HCT116 (cell line): ENCODE measurements around the gene CUEDC2. TPM values are rescaled to one million over a fixed set of nuclear protein-coding genes. Genes with fewer than 3 reads are reported as not detected.
A peak's percentile ranks its signal among the peaks of the same experiment; 100 is the strongest.

ENCODE experiments used
- ATAC-seq: fragments of 200-7000 bp; cut with Tn5 transposase; 2 replicates; pipeline ENCODE4 v1.9.1; 2020; ENCODE audit warnings: mild to moderate bottlenecking, moderate library complexity
- BruUV-seq: library from RNA; stranded (reverse); fragments of 400-500 nt; replicated peaks from 2 replicates; lab custom pipeline; 2021; lab: Mats Ljungman, UMichigan
- CTCF ChIA-PET: fragments of 300-600 bp; sonication (Branson Sonifier 250); formaldehyde crosslinking; loops from one replicate; lab custom pipeline; 2021; ENCODE audit warnings: antibody characterized with exemption; lab: Charles Lee
- POLR2A ChIA-PET: fragments of 300-600, 350-600 bp; sonication (Branson Sonifier 250); formaldehyde crosslinking; loops from one replicate; lab custom pipeline; 2021; ENCODE audit warnings: antibody characterized with exemption; lab: Charles Lee
- RAD21 ChIA-PET, 2 experiments: fragments of 300-600 bp; sonication (Branson Sonifier 250); formaldehyde crosslinking; loops; one replicate each; lab custom pipeline; 2023; ENCODE audit warnings: low total read pairs in 2 of 2; ENCODE audit not compliant: uncharacterized antibody in 2 of 2, unreplicated experiment in 2 of 2, low non-redundant PET in 1 of 2; lab: Charles Lee
- DNase-seq: peaks from one replicate; pipeline ENCODE4 v3.0.0-alpha.2; 2010; ENCODE audit warnings: low read depth, low spot score
- H2AFZ ChIP-seq: fragments of 200-600 bp; shearing (Covaris generic), sonication (generic); 2 replicates; pipeline ENCODE4 v1.6.1; 2017; ENCODE audit warnings: low read depth, mixed run types, mixed read lengths, antibody characterized with exemption, low read length; ENCODE audit not compliant: poor library complexity, severe bottlenecking
- H3K27ac ChIP-seq: 2 replicates; pipeline ENCODE4 v1.5.1; 2012; ENCODE audit warnings: low read depth, low read length
- H3K27me3 ChIP-seq: fragments of 200-600 bp; sonication (generic); 2 replicates; pipeline ENCODE4 v1.6.1; 2016; ENCODE audit warnings: mixed run types, low read length, mixed read lengths; ENCODE audit not compliant: insufficient read depth
- H3K36me3 ChIP-seq, 2 experiments: fragments of 200-500 bp in 1 of 2; fragments of 200-600 bp in 1 of 2; sonication (Bioruptor generic) in 1 of 2; sonication (generic) in 1 of 2; 2 replicates each; pipeline versions ENCODE4 v1.5.1 to v1.6.1; 2014 to 2016; ENCODE audit warnings: low read length in 2 of 2, inconsistent platforms in 1 of 2, mixed read lengths in 1 of 2, mixed run types in 1 of 2; ENCODE audit not compliant: insufficient read depth in 2 of 2, control insufficient read depth in 1 of 2
- H3K4me1 ChIP-seq, 2 experiments: fragments of 200-600 bp in 1 of 2; sonication (generic) in 1 of 2; 2 replicates each; pipeline versions ENCODE4 v1.5.1 to v1.6.1; 2012 to 2017; ENCODE audit warnings: low read length in 2 of 2, inconsistent platforms in 1 of 2, mild to moderate bottlenecking in 1 of 2, mixed read lengths in 1 of 2, mixed run types in 1 of 2, moderate library complexity in 1 of 2; ENCODE audit not compliant: insufficient read depth in 2 of 2, control insufficient read depth in 1 of 2
- H3K4me2 ChIP-seq: fragments of 200-600 bp; sonication (generic); 2 replicates; pipeline ENCODE4 v1.6.1; 2017; ENCODE audit warnings: mixed run types, low read length, mixed read lengths
- H3K4me3 ChIP-seq, 2 experiments: fragments of 200-600 bp in 1 of 2; sonication (generic) in 1 of 2; replicated peaks in 1 of 2; 2 replicates each; pipeline ENCODE4 v1.5.1; 2011 to 2016; ENCODE audit warnings: low read length in 2 of 2, control low read depth in 1 of 2, low read depth in 1 of 2, mild to moderate bottlenecking in 1 of 2, mixed read lengths in 1 of 2, mixed run types in 1 of 2
- H3K79me2 ChIP-seq: fragments of 200-600 bp; sonication (generic); 2 replicates; pipeline ENCODE4 v1.6.1; 2017; ENCODE audit warnings: mild to moderate bottlenecking, mixed run types, low read length, moderate library complexity, mixed read lengths; ENCODE audit not compliant: insufficient read depth
- H3K9ac ChIP-seq: fragments of 200-600 bp; sonication (generic); 2 replicates; pipeline ENCODE4 v1.6.1; 2016; ENCODE audit warnings: low read length, mixed read lengths
- H3K9me2 ChIP-seq: fragments of 200-600 bp; sonication (generic), shearing (Covaris generic); 2 replicates; pipeline ENCODE4 v1.6.1; 2017; ENCODE audit warnings: mixed run types, mild to moderate bottlenecking, moderate library complexity; ENCODE audit not compliant: insufficient read depth
- H3K9me3 ChIP-seq, 2 experiments: fragments of 200-500 bp in 1 of 2; fragments of 200-600 bp in 1 of 2; sonication (Bioruptor generic) in 1 of 2; sonication (generic) in 1 of 2; 2 replicates each; pipeline ENCODE4 v1.6.1; 2014 to 2017; ENCODE audit warnings: low read length in 2 of 2, mixed read lengths in 2 of 2, inconsistent platforms in 1 of 2, low read depth in 1 of 2, mild to moderate bottlenecking in 1 of 2, mixed run types in 1 of 2, moderate library complexity in 1 of 2; ENCODE audit not compliant: control insufficient read depth in 1 of 2, insufficient read depth in 1 of 2
- H4K20me1 ChIP-seq: fragments of 200-600 bp; sonication (generic), shearing (Covaris generic); 2 replicates; pipeline ENCODE4 v1.6.1; 2017; ENCODE audit warnings: mixed run types, mild to moderate bottlenecking, moderate library complexity; ENCODE audit not compliant: insufficient read depth
- CBX3 ChIP-seq: IDR thresholded peaks from 2 replicates; pipeline ENCODE4 v1.6.1; 2012; ENCODE audit warnings: low read depth
- CEBPB ChIP-seq: IDR thresholded peaks from 2 replicates; pipeline ENCODE4 v1.6.1; 2012; ENCODE audit warnings: low read depth
- EZH2 ChIP-seq: fragments of 200-600 bp; sonication (generic); IDR thresholded peaks from 2 replicates; pipeline ENCODE4 v1.6.1; 2017; ENCODE audit warnings: antibody characterized with exemption, mixed run types
- FOSL1 ChIP-seq: IDR thresholded peaks from 2 replicates; pipeline ENCODE4 v1.6.1; 2012; ENCODE audit warnings: low read depth
- POLR2A ChIP-seq: IDR thresholded peaks from 2 replicates; pipeline ENCODE4 v1.7.0; 2011; ENCODE audit warnings: borderline replicate concordance; ENCODE audit not compliant: insufficient read depth, insufficient read length; ENCODE audit errors: extremely low read depth
- POLR2AphosphoS5 ChIP-seq: IDR thresholded peaks from 2 replicates; pipeline ENCODE4 v1.6.1; 2011; ENCODE audit warnings: mild to moderate bottlenecking, low read depth, low read length, moderate library complexity
- SIN3A ChIP-seq: IDR thresholded peaks from 2 replicates; pipeline ENCODE4 v1.6.1; 2012; ENCODE audit warnings: low read depth
- SP1 ChIP-seq: IDR thresholded peaks from 2 replicates; pipeline ENCODE4 v1.6.1; 2012; ENCODE audit warnings: low read depth
- TCF7L2 ChIP-seq: IDR thresholded peaks from 2 replicates; pipeline ENCODE4 v1.7.0; 2011; ENCODE audit warnings: borderline replicate concordance, inconsistent platforms; ENCODE audit not compliant: insufficient read depth, insufficient read length; ENCODE audit errors: extremely low read depth
- YY1 ChIP-seq: IDR thresholded peaks from 2 replicates; pipeline ENCODE4 v1.6.1; 2011; ENCODE audit warnings: low read length, low read depth, moderate library complexity, mild to moderate bottlenecking; ENCODE audit not compliant: insufficient replicate concordance; ENCODE audit errors: extremely low read depth
- ZFX ChIP-seq: fragments of 450-650 bp; IDR thresholded peaks from 2 replicates; pipeline ENCODE4 v1.6.1; 2017
- intact Hi-C: fragments of 100-400 bp; cut with micrococcal nuclease; formaldehyde crosslinking; loops from 2 replicates; pipeline ENCODE4 v1.10.0; 2022
- total RNA-seq: library from RNA; stranded (reverse); gene quantifications from one replicate; pipeline ENCODE4 v1.2.1, GENCODE V29; 2021; ENCODE audit not compliant: unreplicated experiment
- TF ChIP-seq, protein P1 (sequence below), 3 experiments: fragments of 200-600 bp in 1 of 3; sonication (generic) in 1 of 3; IDR thresholded peaks in 2 of 3; conservative IDR thresholded peaks in 1 of 3; 2 replicates each; pipeline ENCODE4 v1.5.1; 2012 to 2017; ENCODE audit warnings: low read depth in 2 of 3, low read length in 2 of 3, antibody characterized with exemption in 1 of 3, borderline replicate concordance in 1 of 3, control low read depth in 1 of 3, mild to moderate bottlenecking in 1 of 3, mixed read lengths in 1 of 3, mixed run types in 1 of 3, moderate library complexity in 1 of 3; ENCODE audit not compliant: insufficient read depth in 1 of 3
- TF ChIP-seq, protein P2 (sequence below): IDR thresholded peaks from 2 replicates; pipeline ENCODE4 v1.6.1; 2012

Gene CUEDC2
- total RNA-seq, 1 experiment from 2014 or later, result 96.7 TPM

DNA sequence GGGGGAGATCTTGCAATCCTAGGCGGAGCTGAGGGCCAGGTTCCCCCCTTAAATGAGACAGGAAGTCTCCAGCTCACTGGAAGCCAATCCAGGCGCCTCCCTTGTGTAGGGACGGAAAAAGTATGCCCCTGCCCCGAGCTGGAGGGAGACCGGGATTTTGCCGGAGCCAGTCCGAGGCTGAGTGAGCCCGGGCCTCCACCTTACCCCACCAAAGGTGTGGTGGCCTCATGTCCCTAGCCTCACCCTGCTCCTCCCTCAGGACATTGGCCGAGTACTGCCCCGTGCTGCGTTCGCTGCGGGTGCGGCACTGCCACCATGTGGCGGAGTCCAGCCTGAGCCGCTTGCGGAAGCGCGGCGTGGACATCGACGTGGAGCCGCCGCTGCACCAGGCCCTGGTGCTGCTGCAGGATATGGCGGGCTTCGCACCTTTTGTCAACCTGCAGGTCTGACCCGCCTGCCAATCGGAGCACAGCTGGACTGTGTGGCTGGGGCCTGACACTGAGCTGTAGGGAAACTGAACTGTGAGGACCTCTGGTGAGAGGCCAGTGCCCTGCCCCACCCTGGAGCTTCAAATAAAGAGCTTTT lies 9.7 kb downstream of the CUEDC2 start (continued):
- TF ChIP-seq, protein P1, sequence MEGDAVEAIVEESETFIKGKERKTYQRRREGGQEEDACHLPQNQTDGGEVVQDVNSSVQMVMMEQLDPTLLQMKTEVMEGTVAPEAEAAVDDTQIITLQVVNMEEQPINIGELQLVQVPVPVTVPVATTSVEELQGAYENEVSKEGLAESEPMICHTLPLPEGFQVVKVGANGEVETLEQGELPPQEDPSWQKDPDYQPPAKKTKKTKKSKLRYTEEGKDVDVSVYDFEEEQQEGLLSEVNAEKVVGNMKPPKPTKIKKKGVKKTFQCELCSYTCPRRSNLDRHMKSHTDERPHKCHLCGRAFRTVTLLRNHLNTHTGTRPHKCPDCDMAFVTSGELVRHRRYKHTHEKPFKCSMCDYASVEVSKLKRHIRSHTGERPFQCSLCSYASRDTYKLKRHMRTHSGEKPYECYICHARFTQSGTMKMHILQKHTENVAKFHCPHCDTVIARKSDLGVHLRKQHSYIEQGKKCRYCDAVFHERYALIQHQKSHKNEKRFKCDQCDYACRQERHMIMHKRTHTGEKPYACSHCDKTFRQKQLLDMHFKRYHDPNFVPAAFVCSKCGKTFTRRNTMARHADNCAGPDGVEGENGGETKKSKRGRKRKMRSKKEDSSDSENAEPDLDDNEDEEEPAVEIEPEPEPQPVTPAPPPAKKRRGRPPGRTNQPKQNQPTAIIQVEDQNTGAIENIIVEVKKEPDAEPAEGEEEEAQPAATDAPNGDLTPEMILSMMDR (IDR thresholded peaks at IDR 0.05 in 2 of 3, conservative IDR thresholded peaks at IDR 0.05 in 1 of 3; ENCODE audit: borderline replicate concordance in 1 of 3, insufficient read depth in 1 of 3, low read depth in 2 of 3, low read length in 2 of 3), result peak in 2 of 3 experiments; percentile 95 to 96; a peak in 4 of 6 replicates
- TF ChIP-seq, protein P2, sequence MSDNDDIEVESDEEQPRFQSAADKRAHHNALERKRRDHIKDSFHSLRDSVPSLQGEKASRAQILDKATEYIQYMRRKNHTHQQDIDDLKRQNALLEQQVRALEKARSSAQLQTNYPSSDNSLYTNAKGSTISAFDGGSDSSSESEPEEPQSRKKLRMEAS, result no peak

DNA sequence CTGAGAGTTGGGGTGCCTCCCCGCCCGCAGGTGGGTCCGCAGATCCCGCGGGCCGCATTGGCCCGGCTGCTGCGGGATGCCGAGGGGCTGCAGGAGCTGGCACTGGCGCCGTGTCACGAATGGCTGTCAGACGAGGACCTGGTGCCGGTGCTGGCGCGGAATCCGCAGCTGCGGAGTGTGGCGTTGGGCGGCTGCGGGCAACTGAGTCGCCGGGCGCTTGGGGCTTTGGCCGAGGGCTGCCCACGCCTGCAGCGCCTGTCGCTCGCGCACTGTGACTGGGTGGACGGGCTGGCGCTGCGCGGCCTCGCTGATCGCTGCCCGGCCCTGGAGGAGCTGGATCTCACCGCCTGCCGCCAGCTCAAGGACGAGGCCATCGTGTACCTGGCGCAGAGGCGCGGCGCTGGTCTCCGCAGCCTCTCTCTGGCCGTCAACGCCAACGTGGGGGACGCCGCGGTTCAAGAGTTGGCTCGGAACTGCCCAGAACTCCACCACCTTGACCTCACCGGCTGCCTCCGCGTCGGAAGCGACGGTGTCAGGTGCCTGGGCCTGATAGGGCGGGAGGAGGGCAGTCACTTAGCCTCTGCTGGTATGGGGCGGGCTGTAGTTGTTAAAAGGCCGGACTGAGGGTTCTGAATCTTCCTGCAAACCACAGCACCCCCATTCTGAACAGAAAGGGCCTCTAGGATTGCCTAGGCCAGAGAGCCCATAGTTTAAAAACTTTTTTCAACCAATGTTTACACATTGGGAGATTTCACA lies 10.4 kb downstream of the CUEDC2 start:
- no peak for DNase-seq
- intact Hi-C loops, result loop anchor here (1.0 to 5.0 kb wide), 7 partner anchors 27 to 253 kb away; partner anchors contain the start of genes ACTR1A and SUFU
- CTCF ChIA-PET, result interaction anchor here (0.7 to 4.7 kb wide), 26 partner anchors 10 to 819 kb away, joined by 3 to 98 read pairs (median 4); partner anchors contain the start of genes ACTR1A, C10orf95, CUEDC2 and ELOVL3
- peaks cover 11% of the 10 kb centered on the region for H3K79me2 ChIP-seq
- POLR2A ChIA-PET, result interaction anchor here (1.0 to 4.2 kb wide), 14 partner anchors 9 to 252 kb away, joined by 3 to 47 read pairs (median 6); partner anchors contain the start of genes C10orf95, CUEDC2 and NFKB2
- peak overlapping the region; percentile 93 for H3K4me2 ChIP-seq
- H3K9ac ChIP-seq, result peak overlapping the region; percentile 87
- peak overlapping the region; percentile 77 for H3K27ac ChIP-seq
- no peak overlapping the region for H2AFZ ChIP-seq
- peak; percentile 49 for ATAC-seq
- RAD21 ChIA-PET, result interaction anchor here (1.3 to 2.2 kb wide), 5 partner anchors 10 to 192 kb away, joined by 4 to 7 read pairs (median 4); partner anchors contain the start of genes C10orf95 (in 1 of the 2), CUEDC2 (in 1 of the 2) and NFKB2 (in 1 of the 2)
- TF ChIP-seq, protein P1 (IDR thresholded peaks at IDR 0.05 in 2 of 3, conservative IDR thresholded peaks at IDR 0.05 in 1 of 3; ENCODE audit: borderline replicate concordance in 1 of 3, insufficient read depth in 1 of 3, low read depth in 2 of 3, low read length in 2 of 3), result no peak
- no peak for TF ChIP-seq EZH2
- TF ChIP-seq YY1, result no peak
- no peak for TF ChIP-seq CBX3
- no peak for TF ChIP-seq POLR2A
- TF ChIP-seq ZFX, result no peak
- no peak; the same call in 1 of the 2 replicates for TF ChIP-seq POLR2AphosphoS5
- TF ChIP-seq FOSL1, result no peak
- TF ChIP-seq SP1, result no peak
- TF ChIP-seq SIN3A, result no peak
- no peak for TF ChIP-seq CEBPB
- TF ChIP-seq TCF7L2, result no peak
- BruUV-seq, result no TSS peak
- H3K4me3 ChIP-seq, result peak overlapping the region; percentile 87 to 94
- no peaks in the 10 kb centered on the region for H3K9me2 ChIP-seq
- no peaks in the 10 kb centered on the region for H3K9me3 ChIP-seq
- no peaks in the 10 kb centered on the region for H3K27me3 ChIP-seq
- H4K20me1 ChIP-seq, result no peaks in the 10 kb centered on the region
- H3K4me1 ChIP-seq, result peaks cover 15 to 38% of the 10 kb centered on the region in 2 experiments; a peak in 3 of 4 replicates
- H3K36me3 ChIP-seq, result peaks cover 0 to 11% of the 10 kb centered on the region in 2 experiments; a peak in 1 of 4 replicates
